ENCODE data around the gene SMAD4.

The SMAD4 gene

GRCh38 chr18:51021226-51021965 lies 8.6 kb upstream of the SMAD4 start:
- no peak for DNase-seq (ENCODE audit: low spot score)

DNA sequence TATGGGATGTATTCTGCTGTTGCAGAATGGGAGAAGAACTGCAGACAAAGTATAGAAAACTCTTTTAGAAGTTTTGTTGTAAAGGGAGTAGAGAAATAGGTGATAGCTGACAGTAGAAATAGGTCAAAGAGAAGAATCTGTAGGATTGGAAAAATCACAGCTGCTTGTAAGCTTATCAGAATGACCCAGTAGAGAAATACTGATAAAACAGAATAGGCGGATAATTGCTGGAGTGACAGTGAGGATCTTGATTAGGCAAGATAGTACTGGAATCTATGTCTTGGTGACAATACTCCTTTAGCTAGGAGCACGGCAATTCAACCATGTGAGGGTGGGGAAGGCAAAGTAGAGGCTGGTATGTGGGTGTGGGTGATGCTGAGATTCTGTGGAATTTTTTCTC lies 4.5 kb upstream of the SMAD4 start:
- no peak for DNase-seq (ENCODE audit: low spot score)

GRCh38 chr18:51028201-51028805 lies 1.7 kb upstream of the SMAD4 start:
- DNase-seq (ENCODE audit: low spot score) = no peak

DNA sequence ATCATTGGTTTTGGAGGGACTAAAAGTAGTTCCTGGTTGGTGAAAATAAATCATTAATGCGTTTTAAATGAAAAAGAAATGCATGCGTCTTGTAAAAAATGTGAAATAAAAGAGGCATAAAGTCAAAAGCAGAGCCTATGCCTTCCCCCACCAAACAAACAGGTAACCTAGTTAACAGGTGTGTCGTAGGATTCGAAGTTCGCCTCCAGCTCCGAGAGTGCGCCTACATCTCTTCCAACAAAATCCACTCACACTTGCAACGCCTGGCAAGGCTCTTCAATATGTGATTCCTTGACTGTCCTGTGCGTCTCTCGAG lies 677 bp upstream of the SMAD4 start:
- peak; percentile 31 for DNase-seq (ENCODE audit: low spot score)

DNA sequence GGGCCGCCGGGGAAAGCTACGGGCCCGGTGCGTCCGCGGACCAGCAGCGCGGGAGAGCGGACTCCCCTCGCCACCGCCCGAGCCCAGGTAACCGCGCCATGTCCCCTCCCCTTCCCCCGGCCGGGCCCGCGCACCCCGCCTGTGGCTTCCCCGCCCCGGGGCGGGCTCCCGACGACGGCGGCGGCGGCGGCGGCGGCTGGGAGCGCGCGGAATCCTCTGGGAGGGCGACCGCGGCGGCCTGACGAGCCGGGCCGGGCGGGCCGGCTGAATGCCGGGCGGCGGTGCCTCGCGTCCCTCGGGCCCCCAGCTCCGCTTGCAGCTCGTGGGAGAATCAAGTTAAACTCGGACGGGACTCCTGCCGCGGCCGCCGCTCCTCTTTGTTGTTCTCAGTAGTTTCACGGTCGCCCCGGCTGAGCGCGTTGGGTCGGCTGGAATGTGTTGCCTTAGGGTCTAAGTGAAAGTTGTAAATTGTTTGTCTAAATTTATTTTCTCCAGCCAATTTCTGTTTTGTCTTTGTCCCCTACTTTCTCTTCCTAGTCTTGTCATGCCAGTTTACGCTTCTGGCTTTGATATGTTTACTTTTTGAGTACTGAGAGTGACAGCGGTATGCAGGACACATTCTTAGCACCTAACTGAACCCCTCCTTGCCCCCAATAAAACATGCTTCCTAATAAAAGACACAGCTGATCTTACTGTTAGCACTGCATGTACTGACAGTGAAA lies 685 bp downstream of the SMAD4 start:
- DNase-seq (ENCODE audit: low spot score) = peak; percentile 68

- DNase-seq (ENCODE audit: low spot score) = no peak
Measured at GRCh38 chr18:51032193-51032592, 2.2 kb downstream of the SMAD4 start.

DNA sequence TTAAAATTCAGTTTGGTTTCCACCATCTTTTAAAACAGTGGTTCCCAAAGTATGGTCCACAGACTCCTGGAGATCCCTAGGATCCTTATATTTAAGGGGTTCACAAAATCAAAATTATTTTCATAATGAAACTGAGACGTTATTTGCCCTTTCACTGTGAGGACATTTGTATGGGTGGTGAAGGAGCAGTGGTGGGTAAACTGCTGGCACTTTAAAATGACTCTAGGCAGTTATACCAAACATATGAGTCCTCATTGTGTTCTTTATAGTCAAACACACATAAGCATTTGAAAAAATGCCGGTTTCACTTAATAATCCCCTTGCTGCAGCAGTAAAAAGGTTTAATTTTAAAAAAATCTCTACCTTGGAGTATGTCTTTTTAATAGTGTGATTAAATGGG lies 7.2 kb downstream of the SMAD4 start:
- no peak for DNase-seq (ENCODE audit: low spot score)

- DNase-seq (ENCODE audit: low spot score) = no peak
Measured at GRCh38 chr18:51038110-51038509, 8.1 kb downstream of the SMAD4 start.

DNA sequence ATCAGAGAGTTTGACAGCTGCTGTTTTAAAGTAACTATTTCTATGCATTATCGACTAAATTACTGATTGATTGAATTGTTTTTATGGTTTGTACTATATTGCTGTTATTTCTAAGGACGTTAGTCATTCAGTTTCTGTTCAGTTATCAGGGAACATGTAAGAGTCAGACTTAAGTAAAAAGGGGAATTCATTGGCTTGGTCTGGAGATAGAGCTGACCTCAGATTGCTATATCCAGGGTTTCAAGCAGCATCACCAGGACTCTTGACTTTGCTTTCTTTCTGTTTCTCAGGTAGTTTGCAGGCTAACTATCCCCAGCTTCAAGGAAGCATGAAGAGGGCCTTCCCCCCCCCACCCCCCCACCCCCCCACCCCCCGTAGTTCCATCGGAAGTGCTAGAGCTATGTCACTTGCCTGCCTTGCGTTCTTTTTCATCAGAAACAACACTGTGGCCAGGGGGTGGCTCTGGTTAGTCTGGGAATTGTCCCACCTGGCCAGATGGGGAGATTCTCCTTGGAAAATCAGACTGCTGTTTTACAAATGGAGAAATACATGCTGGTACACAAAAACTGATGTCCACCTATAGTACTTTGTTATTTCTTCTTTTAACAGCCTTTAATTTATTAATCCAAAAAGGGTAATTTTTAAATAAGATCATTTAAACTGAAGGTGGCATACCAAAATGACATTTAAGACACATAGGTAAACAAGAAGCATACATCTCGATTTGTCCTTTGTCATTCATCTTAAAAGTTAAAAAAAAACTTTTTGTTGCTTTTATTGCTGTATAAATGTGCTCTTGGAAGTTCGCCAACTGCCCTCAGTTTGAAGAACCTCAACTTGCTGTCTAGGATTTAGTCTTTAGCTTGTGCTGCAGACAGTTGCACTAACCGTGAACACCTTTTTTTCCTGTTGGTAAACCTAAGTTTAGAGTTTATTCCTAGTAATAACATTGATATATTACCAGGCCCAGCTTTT lies 9.4 kb downstream of the SMAD4 start:
- no peak for DNase-seq (ENCODE audit: low spot score)

DNA sequence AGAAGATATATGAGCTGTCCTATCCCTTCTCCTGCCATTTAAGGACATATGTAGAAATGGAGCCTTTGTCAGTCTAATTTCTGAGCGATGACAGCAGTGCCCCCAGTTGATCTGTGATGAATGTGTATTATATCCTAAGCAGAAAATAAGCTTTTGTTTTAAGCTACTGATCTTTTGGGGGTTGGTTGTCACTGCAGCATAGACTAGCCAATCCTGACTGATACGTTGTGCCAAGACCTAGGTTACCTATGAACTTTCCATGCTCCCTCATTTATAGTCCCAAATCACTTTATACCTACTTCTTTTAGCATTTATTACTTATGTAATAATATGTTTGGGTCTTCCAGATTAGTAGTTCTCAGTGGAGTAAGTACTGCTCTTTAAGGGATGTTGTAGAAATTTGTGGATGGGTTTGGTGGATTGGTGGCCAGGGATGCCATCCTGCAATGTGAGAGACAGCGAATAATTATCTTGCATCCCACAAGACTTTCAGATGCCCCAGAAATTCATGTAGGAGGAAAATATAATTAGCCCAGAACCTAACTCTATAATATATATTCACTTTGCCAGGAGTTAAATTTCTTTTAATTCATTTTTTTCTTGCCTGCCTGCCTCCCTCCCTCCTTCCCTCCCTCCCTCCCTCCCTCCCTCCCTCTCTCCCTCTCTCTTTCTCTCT lies 11.8 kb downstream of the SMAD4 start:
- no peak for DNase-seq (ENCODE audit: low spot score)

DNA sequence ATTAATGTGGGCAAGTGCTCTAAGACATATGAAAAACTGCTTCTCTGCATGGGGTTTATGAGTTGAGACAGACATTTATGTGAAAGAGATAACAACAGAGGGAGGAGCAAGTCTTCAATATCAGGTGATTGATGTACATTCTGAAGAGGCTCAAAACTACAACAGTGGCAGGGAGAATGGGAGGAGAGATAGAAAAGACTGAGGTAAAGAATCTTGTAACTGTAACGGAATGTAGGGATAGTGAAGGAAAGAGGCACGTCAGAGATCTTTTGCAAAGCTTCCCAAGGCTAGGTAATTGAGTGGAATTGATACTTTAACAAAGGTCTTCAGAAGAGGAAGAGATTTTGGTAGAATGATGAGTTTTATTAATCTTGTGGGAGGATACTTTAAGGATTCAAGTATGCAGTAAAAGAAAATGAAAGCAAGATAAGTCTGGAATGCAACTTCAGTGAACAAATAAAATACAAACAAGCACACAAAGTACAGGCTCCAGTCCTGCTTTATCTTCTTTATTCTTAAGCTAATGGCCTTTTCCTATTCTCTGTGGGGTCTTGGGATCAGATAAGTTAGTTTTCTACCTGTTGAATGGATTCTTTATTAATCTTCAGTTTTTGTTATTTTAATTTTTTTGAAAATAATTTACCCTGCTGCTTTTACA lies 15.0 kb downstream of the SMAD4 start:
- no peak for DNase-seq (ENCODE audit: low spot score)

DNA sequence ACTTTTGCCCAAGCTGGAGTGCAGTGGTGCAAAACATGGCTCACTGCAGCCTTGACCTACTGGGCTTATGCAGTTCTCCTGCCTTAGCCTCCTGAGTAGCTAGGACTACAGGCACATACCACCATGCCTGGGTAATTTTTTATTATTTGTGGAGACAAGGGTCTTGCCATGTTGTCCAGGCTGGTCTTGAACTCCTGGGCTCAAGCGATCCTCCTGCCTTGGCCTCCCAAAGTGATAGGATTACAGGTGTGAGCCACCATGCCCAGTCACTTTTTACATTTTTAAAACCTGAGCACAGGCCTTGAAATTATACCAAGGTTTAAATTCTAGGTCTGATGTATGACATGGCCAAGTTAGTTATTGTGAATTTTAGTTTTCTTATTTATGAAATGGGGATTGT lies 18.2 kb downstream of the SMAD4 start:
- no peak for DNase-seq (ENCODE audit: low spot score)

DNA sequence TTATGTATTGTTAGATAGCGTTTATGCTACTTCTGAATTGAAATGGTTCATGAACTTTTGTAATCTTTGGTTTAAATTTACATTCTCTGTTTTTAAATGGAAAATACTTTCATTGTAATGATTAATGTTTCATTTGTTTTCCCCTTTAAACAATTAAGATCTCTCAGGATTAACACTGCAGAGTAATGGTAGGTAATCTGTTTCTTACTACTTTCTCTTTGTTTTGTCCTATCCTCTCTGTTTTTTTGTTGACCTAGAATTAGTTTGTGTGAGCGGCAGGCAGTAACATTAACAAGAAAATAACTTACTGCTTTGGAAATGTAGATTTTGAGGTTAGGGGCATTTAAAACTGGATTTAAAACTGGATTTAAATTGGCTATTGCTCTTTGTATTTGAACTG lies 19.1 kb downstream of the SMAD4 start:
- DNase-seq (ENCODE audit: low spot score) = no peak

GRCh38 chr18:51051105-51051712 lies 21.2 kb downstream of the SMAD4 start:
- no peak for DNase-seq (ENCODE audit: low spot score)

DNA sequence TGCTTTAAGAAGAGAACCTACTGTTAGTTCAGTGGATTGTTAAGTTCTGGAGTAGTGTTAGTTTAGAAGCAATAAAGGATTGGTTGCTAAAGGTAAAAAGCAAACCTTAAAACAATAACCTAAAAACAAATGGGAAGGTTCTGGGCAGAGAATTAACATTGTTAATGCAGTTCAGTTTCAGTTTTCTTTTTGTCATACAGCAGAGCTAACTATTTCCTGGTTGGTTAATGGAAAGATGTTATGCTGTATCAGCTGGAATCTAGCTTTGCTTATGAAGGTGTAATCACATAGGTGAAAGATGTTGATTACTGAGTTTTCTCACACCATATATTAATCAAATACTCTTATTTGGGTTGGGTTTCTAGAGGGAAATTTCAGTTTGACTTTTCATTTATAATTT lies 23.8 kb downstream of the SMAD4 start:
- DNase-seq (ENCODE audit: low spot score) = no peak

- no peak for DNase-seq (ENCODE audit: low spot score)
Measured at GRCh38 chr18:51054764-51055163, 24.8 kb downstream of the SMAD4 start.

- DNase-seq (ENCODE audit: low spot score) = no peak
Measured at GRCh38 chr18:51059969-51060368, 30.0 kb downstream of the SMAD4 start.

DNA sequence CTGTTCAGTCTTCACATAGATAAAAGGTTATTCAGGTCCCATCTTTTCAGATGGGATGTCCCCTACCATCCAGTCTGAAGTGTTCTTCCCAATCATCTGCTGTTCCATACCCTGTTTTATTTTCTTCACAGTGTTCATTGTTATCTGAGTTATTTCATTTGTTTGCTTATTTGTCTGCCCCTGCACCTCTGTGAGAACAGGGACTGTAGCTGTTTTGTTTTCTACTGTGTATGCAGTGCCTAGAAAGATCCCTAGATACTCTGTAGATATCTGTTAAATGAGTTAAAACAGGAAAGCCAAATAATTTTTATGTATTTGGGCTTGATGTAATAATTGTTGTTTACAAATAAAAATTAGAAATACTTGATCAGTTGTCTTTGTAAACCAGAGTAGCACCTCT lies 34.2 kb downstream of the SMAD4 start:
- DNase-seq (ENCODE audit: low spot score) = no peak

DNA sequence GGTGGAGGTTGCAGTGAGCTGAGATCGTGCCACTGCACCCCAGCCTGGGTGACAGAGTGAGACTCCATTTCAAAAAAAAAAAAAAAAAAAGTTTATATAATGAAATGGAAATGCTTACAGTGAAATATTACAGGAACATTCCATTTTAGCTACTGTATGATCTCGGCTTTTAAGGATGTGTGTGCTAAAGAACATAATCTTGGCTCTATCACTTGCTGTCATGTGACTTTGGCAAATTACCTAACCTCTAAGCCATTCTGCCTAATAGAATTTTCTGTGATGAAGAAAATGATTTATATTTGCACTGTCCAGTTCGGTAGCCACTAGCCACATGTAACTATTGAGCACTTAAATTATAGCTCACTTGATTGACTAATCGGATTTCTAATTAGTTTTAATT lies 36.3 kb downstream of the SMAD4 start:
- DNase-seq (ENCODE audit: low spot score) = no peak

DNA sequence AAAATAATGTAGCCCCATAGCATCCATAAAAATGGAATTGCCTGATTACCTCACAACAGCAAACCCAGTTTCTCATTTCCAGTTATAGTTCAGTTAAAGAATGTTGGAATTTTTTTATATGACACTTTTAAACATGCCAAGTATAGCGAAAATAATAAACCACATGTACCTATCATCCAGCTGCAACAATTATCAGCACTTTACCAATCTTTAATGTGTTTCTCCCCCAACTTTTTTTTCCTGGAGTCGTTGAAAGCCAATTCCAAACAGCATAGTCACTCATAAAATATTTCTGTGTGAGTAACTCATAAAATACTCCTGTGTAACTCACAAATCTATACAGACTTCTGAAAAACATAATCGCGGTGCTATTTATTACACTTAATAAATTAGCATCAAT lies 38.1 kb downstream of the SMAD4 start:
- peak; percentile 45 for DNase-seq (ENCODE audit: low spot score)

- DNase-seq (ENCODE audit: low spot score) = no peak
Measured at GRCh38 chr18:51069885-51070284, 39.9 kb downstream of the SMAD4 start.
